ENCODE measurements around the gene GNAQ. TPM values are rescaled to one million over a fixed set of nuclear protein-coding genes. Genes with fewer than 3 reads are reported as not detected.

The GNAQ gene
- total RNA-seq, 2 donors from 2014 or later = 12.8 to 18.5 TPM

- Mint-ChIP-seq H3K27ac (no peak overlapping the region), H3K4me1 (peaks cover 10% of the 10 kb centered on the region), H3K27me3 (no peaks in the 10 kb centered on the region), H3K9me3 (no peaks in the 10 kb centered on the region), H3K36me3 (ENCODE audit: low read depth) (peaks cover 54% of the 10 kb centered on the region), H3K4me3 (no peak overlapping the region)
- ATAC-seq (replicated peaks) = no peak
These were observed 233.5 kb downstream of the GNAQ start for GRCh38 chr9:77798140-77798539.

- H3K27ac Mint-ChIP-seq = no peak overlapping the region
- H3K4me3 Mint-ChIP-seq = no peak overlapping the region
- H3K27me3 Mint-ChIP-seq = no peaks in the 10 kb centered on the region
- ATAC-seq (replicated peaks) = no peak
- peaks cover 4% of the 10 kb centered on the region for H3K4me1 Mint-ChIP-seq
- peaks cover 65% of the 10 kb centered on the region for H3K36me3 Mint-ChIP-seq (ENCODE audit: low read depth)
- H3K9me3 Mint-ChIP-seq = no peaks in the 10 kb centered on the region
These were observed 236.6 kb downstream of the GNAQ start for GRCh38 chr9:77794985-77795384.

- ATAC-seq (replicated peaks) = no peak
- Mint-ChIP-seq H3K27me3 (no peaks in the 10 kb centered on the region), H3K36me3 (ENCODE audit: low read depth) (peaks cover 70% of the 10 kb centered on the region), H3K27ac (no peak overlapping the region), H3K4me1 (peaks cover 4% of the 10 kb centered on the region), H3K9me3 (no peaks in the 10 kb centered on the region), H3K4me3 (no peak overlapping the region)
These were observed 237.8 kb downstream of the GNAQ start for GRCh38 chr9:77793849-77794248.

- Mint-ChIP-seq H3K36me3 (ENCODE audit: low read depth) (peaks cover 60% of the 10 kb centered on the region), H3K4me3 (no peak overlapping the region), H3K27me3 (no peaks in the 10 kb centered on the region), H3K9me3 (no peaks in the 10 kb centered on the region), H3K27ac (no peak overlapping the region), H3K4me1 (peaks cover 10% of the 10 kb centered on the region)
- no peak for ATAC-seq (replicated peaks)
These were observed 241.7 kb downstream of the GNAQ start for GRCh38 chr9:77789891-77790290.

GRCh38 chr9:77785341-77785740, 246.3 kb downstream of the GNAQ start:
- no peak for ATAC-seq (replicated peaks)
- H3K27me3 Mint-ChIP-seq = no peaks in the 10 kb centered on the region
- peaks cover 21% of the 10 kb centered on the region for H3K4me1 Mint-ChIP-seq
- no peak overlapping the region for H3K27ac Mint-ChIP-seq
- H3K4me3 Mint-ChIP-seq = no peak overlapping the region
- peaks cover 27% of the 10 kb centered on the region for H3K36me3 Mint-ChIP-seq (ENCODE audit: low read depth)
- H3K9me3 Mint-ChIP-seq = peaks cover 3% of the 10 kb centered on the region

GRCh38 chr9:77783518-77783917, 248.1 kb downstream of the GNAQ start:
- Mint-ChIP-seq H3K4me1 (peaks cover 35% of the 10 kb centered on the region), H3K9me3 (peaks cover 3% of the 10 kb centered on the region), H3K4me3 (no peak overlapping the region), H3K27ac (no peak overlapping the region), H3K27me3 (no peaks in the 10 kb centered on the region), H3K36me3 (ENCODE audit: low read depth) (peaks cover 18% of the 10 kb centered on the region)
- ATAC-seq (replicated peaks) = no peak

- Mint-ChIP-seq H3K4me1 (peaks cover 30% of the 10 kb centered on the region), H3K27me3 (no peaks in the 10 kb centered on the region), H3K4me3 (peak overlapping the region; percentile 85), H3K36me3 (ENCODE audit: low read depth) (peaks cover 15% of the 10 kb centered on the region), H3K27ac (peak overlapping the region; percentile 98), H3K9me3 (peaks cover 6% of the 10 kb centered on the region)
- peak; percentile 85 for ATAC-seq (replicated peaks)
These were observed 252.6 kb downstream of the GNAQ start for GRCh38 chr9:77779010-77779409.

GRCh38 chr9:77773381-77773780, 258.2 kb downstream of the GNAQ start:
- Mint-ChIP-seq H3K36me3 (ENCODE audit: low read depth) (peaks cover 28% of the 10 kb centered on the region), H3K4me1 (no peaks in the 10 kb centered on the region), H3K27ac (no peak overlapping the region), H3K9me3 (peaks cover 3% of the 10 kb centered on the region), H3K4me3 (no peak overlapping the region), H3K27me3 (no peaks in the 10 kb centered on the region)
- no peak for ATAC-seq (replicated peaks)

GRCh38 chr9:77772646-77773045, 259.0 kb downstream of the GNAQ start:
- no peak overlapping the region for H3K27ac Mint-ChIP-seq
- H3K4me3 Mint-ChIP-seq = no peak overlapping the region
- H3K36me3 Mint-ChIP-seq (ENCODE audit: low read depth) = peaks cover 24% of the 10 kb centered on the region
- no peak for ATAC-seq (replicated peaks)
- H3K9me3 Mint-ChIP-seq = no peaks in the 10 kb centered on the region
- H3K27me3 Mint-ChIP-seq = no peaks in the 10 kb centered on the region
- no peaks in the 10 kb centered on the region for H3K4me1 Mint-ChIP-seq

GRCh38 chr9:77771171-77771570, 260.4 kb downstream of the GNAQ start:
- ATAC-seq (replicated peaks) = no peak
- Mint-ChIP-seq H3K4me3 (no peak overlapping the region), H3K4me1 (no peaks in the 10 kb centered on the region), H3K27me3 (no peaks in the 10 kb centered on the region), H3K27ac (peak overlapping the region; percentile 6), H3K36me3 (ENCODE audit: low read depth) (peaks cover 14% of the 10 kb centered on the region), H3K9me3 (no peaks in the 10 kb centered on the region)

GRCh38 chr9:77770340-77770739, 261.3 kb downstream of the GNAQ start:
- Mint-ChIP-seq H3K4me1 (peaks cover 4% of the 10 kb centered on the region), H3K27me3 (no peaks in the 10 kb centered on the region), H3K9me3 (no peaks in the 10 kb centered on the region), H3K36me3 (ENCODE audit: low read depth) (peaks cover 14% of the 10 kb centered on the region), H3K4me3 (no peak overlapping the region), H3K27ac (no peak overlapping the region)
- ATAC-seq (replicated peaks) = no peak

- H3K27me3 Mint-ChIP-seq = no peaks in the 10 kb centered on the region
- H3K27ac Mint-ChIP-seq = no peak overlapping the region
- peaks cover 5% of the 10 kb centered on the region for H3K4me1 Mint-ChIP-seq
- no peak overlapping the region for H3K4me3 Mint-ChIP-seq
- no peak for ATAC-seq (replicated peaks)
- peaks cover 14% of the 10 kb centered on the region for H3K36me3 Mint-ChIP-seq (ENCODE audit: low read depth)
- H3K9me3 Mint-ChIP-seq = no peaks in the 10 kb centered on the region
These were observed 262.4 kb downstream of the GNAQ start for GRCh38 chr9:77769246-77769645.

GRCh38 chr9:77766587-77766986, 265.0 kb downstream of the GNAQ start:
- Mint-ChIP-seq H3K9me3 (no peaks in the 10 kb centered on the region), H3K36me3 (ENCODE audit: low read depth) (peaks cover 8% of the 10 kb centered on the region)
- ATAC-seq (replicated peaks) = no peak

GRCh38 chr9:77765781-77766259, 265.8 kb downstream of the GNAQ start:
- peaks cover 5% of the 10 kb centered on the region for H3K4me1 Mint-ChIP-seq
- peak overlapping the region; percentile 70 for H3K27ac Mint-ChIP-seq
- peak; percentile 97 for ATAC-seq (replicated peaks)
- no peaks in the 10 kb centered on the region for H3K27me3 Mint-ChIP-seq
- H3K9me3 Mint-ChIP-seq = no peaks in the 10 kb centered on the region
- peaks cover 8% of the 10 kb centered on the region for H3K36me3 Mint-ChIP-seq (ENCODE audit: low read depth)
- no peak overlapping the region for H3K4me3 Mint-ChIP-seq

More at GRCh38 chr9:77766587-77766986, 265.0 kb downstream of the GNAQ start:
- H3K27ac Mint-ChIP-seq = peak overlapping the region; percentile 38
- H3K4me3 Mint-ChIP-seq = no peak overlapping the region
- H3K27me3 Mint-ChIP-seq = no peaks in the 10 kb centered on the region
- peaks cover 5% of the 10 kb centered on the region for H3K4me1 Mint-ChIP-seq

- no peak for ATAC-seq (replicated peaks)
- H3K27me3 Mint-ChIP-seq = no peaks in the 10 kb centered on the region
- H3K27ac Mint-ChIP-seq = peak overlapping the region; percentile 70
- peaks cover 3% of the 10 kb centered on the region for H3K36me3 Mint-ChIP-seq (ENCODE audit: low read depth)
- no peak overlapping the region for H3K4me3 Mint-ChIP-seq
- peaks cover 5% of the 10 kb centered on the region for H3K4me1 Mint-ChIP-seq
- no peaks in the 10 kb centered on the region for H3K9me3 Mint-ChIP-seq
These were observed 266.5 kb downstream of the GNAQ start for GRCh38 chr9:77764894-77765780.
